Measurements from ENCODE around the gene CD200R1L. TPM values are rescaled to one million over a fixed set of nuclear protein-coding genes. Genes with fewer than 3 reads are reported as not detected.
A peak's percentile ranks its signal among the peaks of the same experiment; 100 is the strongest.

CD200R1L gene
- total and polyA plus RNA-seq, 2 of the 4 experiments (the other 2 are of a cell fraction), result not detected

DNA sequence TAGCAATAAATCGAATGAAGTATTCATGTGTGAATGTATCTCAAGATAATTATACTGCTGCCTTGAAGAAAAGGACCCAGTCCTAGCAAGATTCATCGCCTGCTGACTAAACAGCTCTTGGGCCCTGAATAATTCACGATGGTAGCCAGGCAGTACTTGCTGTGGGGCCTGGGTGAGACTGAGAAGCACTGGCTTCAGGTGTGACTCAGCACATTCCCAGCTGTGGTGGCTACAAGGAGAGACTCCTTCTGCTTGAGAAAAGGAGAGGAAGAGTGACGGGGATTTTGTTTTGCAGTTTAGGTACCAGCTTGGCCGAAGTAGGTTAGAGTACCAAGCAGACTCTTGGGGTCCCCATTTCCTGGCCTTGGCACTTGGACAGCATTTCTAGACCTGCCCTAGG is 47.6 kb upstream of the CD200R1L start:
- H3K4me2 ChIP-seq (ENCODE audit: low read depth, low read length), result no peak overlapping the region
- H3K36me3 ChIP-seq (ENCODE audit: control insufficient read depth, insufficient read depth, low read length), result no peaks in the 10 kb centered on the region
- no peak overlapping the region for H2BK120ac ChIP-seq (ENCODE audit: low read depth, low read length)
- no peaks in the 10 kb centered on the region for H4K20me1 ChIP-seq (ENCODE audit: insufficient read depth, low read length)
- H2AK5ac ChIP-seq (ENCODE audit: low read depth, low read length), result no peak overlapping the region
- no peaks in the 10 kb centered on the region for H3K4me1 ChIP-seq (ENCODE audit: control insufficient read depth, insufficient read depth, low read length)
- H3K4ac ChIP-seq (ENCODE audit: low read depth, low read length), result no peak overlapping the region
- ATAC-seq (ENCODE audit: low read depth) (peak; percentile 37; the same call in 1 of the 2 replicates), DNase-seq (peak; percentile 63)
- no peak overlapping the region for H4K5ac ChIP-seq (ENCODE audit: low read depth, low read length)
- H3K4me3 ChIP-seq (ENCODE audit: insufficient read depth, low read depth, low read length), result no peak overlapping the region
- ChIA-PET POLR2A (ENCODE audit: unreplicated experiment) (no interaction called here), CTCF (interaction anchor here (0.6 kb wide), 1 partner anchor 60 kb away, joined by 4 read pairs; no protein-coding TSS in a partner anchor)
- H4K8ac ChIP-seq (ENCODE audit: low read depth in 2 of 2, low read length in 2 of 2), result no peak overlapping the region
- H3K79me1 ChIP-seq (ENCODE audit: low read depth in 1 of 2, low read length in 2 of 2), result no peaks in the 10 kb centered on the region
- H2BK20ac ChIP-seq (ENCODE audit: low read depth, low read length), result no peak overlapping the region
- H3K27ac ChIP-seq (ENCODE audit: insufficient read depth, low read length), result no peak overlapping the region
- no peaks in the 10 kb centered on the region for H3K27me3 ChIP-seq (ENCODE audit: control insufficient read depth, insufficient read depth, low read length)
- no peak overlapping the region for H3K9ac ChIP-seq (ENCODE audit: low read depth, low read length)
- no peak overlapping the region for H3K14ac ChIP-seq (replicated peaks; ENCODE audit: low read depth, low read length)
- H2AFZ ChIP-seq (replicated peaks; ENCODE audit: low read length, poor library complexity), result no peak overlapping the region
- in situ Hi-C loops (cut with MboI; ENCODE audit: low sequenced_read_pairs), result no loop called here
- H3K9me3 ChIP-seq (ENCODE audit: control insufficient read depth, insufficient read depth, low read length), result no peaks in the 10 kb centered on the region
- no peak overlapping the region for H2BK15ac ChIP-seq (ENCODE audit: low read depth, low read length)
- H4K91ac ChIP-seq (ENCODE audit: insufficient read depth, low read depth, low read length), result no peak overlapping the region
- no peak overlapping the region for H3K56ac ChIP-seq (ENCODE audit: extremely low read depth, insufficient read depth, low read length)
- H3K18ac ChIP-seq (ENCODE audit: low read depth, low read length), result peak overlapping the region; percentile 6; the same call in 1 of the 2 replicates
- H3K23ac ChIP-seq (ENCODE audit: low read depth, low read length), result no peak overlapping the region
- dilution Hi-C loops (cut with HindIII; ENCODE audit: low sequenced_read_pairs, unreplicated experiment), result no loop called here
- H2BK5ac ChIP-seq (ENCODE audit: low read depth, low read length, poor library complexity, severe bottlenecking), result no peak overlapping the region
- WGBS, 2 experiments (ENCODE audit: extremely low coverage in 2 of 2, insufficient read length in 1 of 2), result 81% methylated on average over 3 of the region's 5 CpGs; no CpG with 5 or more reads in 1 of the 2 experiments
- no TSS peak for BruUV-seq (replicated peaks)
- H3K9me1 ChIP-seq (ENCODE audit: insufficient read depth, low read length), result no peaks in the 10 kb centered on the region
- intact Hi-C loops (cut with micrococcal nuclease), result no loop called here
- no peak for TF ChIP-seq BHLHE40 (IDR thresholded peaks at IDR 0.05; ENCODE audit: low read depth, low read length)
- TF ChIP-seq NFE2L2 (IDR thresholded peaks at IDR 0.05; ENCODE audit: low read depth, low read length), result peak; percentile 92
- no peak for TF ChIP-seq CEBPB (IDR thresholded peaks at IDR 0.05; ENCODE audit: low read depth, low read length)
- peak; percentile 47 for TF ChIP-seq MAFK (IDR thresholded peaks at IDR 0.05; ENCODE audit: low read depth, low read length)
- TF ChIP-seq, protein P1, sequence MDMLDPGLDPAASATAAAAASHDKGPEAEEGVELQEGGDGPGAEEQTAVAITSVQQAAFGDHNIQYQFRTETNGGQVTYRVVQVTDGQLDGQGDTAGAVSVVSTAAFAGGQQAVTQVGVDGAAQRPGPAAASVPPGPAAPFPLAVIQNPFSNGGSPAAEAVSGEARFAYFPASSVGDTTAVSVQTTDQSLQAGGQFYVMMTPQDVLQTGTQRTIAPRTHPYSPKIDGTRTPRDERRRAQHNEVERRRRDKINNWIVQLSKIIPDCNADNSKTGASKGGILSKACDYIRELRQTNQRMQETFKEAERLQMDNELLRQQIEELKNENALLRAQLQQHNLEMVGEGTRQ (IDR thresholded peaks at IDR 0.05; ENCODE audit: low read depth, low read length), result no peak
- no peak for TF ChIP-seq MAZ (IDR thresholded peaks at IDR 0.05; ENCODE audit: borderline replicate concordance, low read depth, low read length)
- no peak for TF ChIP-seq FOS (IDR thresholded peaks at IDR 0.05; ENCODE audit: low read depth, low read length)
- TF ChIP-seq, protein P2, sequence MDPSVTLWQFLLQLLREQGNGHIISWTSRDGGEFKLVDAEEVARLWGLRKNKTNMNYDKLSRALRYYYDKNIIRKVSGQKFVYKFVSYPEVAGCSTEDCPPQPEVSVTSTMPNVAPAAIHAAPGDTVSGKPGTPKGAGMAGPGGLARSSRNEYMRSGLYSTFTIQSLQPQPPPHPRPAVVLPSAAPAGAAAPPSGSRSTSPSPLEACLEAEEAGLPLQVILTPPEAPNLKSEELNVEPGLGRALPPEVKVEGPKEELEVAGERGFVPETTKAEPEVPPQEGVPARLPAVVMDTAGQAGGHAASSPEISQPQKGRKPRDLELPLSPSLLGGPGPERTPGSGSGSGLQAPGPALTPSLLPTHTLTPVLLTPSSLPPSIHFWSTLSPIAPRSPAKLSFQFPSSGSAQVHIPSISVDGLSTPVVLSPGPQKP (IDR thresholded peaks at IDR 0.05; ENCODE audit: borderline replicate concordance, low read depth, low read length), result no peak
- TF ChIP-seq RFX5 (IDR thresholded peaks at IDR 0.05; ENCODE audit: low read depth, low read length), result no peak
- TF ChIP-seq, protein P3, sequence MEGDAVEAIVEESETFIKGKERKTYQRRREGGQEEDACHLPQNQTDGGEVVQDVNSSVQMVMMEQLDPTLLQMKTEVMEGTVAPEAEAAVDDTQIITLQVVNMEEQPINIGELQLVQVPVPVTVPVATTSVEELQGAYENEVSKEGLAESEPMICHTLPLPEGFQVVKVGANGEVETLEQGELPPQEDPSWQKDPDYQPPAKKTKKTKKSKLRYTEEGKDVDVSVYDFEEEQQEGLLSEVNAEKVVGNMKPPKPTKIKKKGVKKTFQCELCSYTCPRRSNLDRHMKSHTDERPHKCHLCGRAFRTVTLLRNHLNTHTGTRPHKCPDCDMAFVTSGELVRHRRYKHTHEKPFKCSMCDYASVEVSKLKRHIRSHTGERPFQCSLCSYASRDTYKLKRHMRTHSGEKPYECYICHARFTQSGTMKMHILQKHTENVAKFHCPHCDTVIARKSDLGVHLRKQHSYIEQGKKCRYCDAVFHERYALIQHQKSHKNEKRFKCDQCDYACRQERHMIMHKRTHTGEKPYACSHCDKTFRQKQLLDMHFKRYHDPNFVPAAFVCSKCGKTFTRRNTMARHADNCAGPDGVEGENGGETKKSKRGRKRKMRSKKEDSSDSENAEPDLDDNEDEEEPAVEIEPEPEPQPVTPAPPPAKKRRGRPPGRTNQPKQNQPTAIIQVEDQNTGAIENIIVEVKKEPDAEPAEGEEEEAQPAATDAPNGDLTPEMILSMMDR (conservative IDR thresholded peaks at IDR 0.05; ENCODE audit: low read depth, low read length), result no peak
- TF ChIP-seq SMC3 (IDR thresholded peaks at IDR 0.05; ENCODE audit: low read depth, low read length), result no peak
- TF ChIP-seq RAD21 (IDR thresholded peaks at IDR 0.05; ENCODE audit: low read length), result no peak
- TF ChIP-seq CHD1 (IDR thresholded peaks at IDR 0.05; ENCODE audit: low read depth, low read length), result no peak
- no peak overlapping the region for H2AK9ac ChIP-seq (replicated peaks; ENCODE audit: low read depth, low read length, poor library complexity)
